Hepatocyte (in vitro differentiated cells): ENCODE results near the gene TPST1. TPM values are rescaled to one million over a fixed set of nuclear protein-coding genes. Genes with fewer than 3 reads are reported as not detected.

Experiments
- DNase-seq: peaks from one replicate; pipeline ENCODE4 v3.0.0-alpha.2; 2016; ENCODE audit warnings: low spot score
- H2AFZ ChIP-seq: fragments of 200-600 bp; sonication (generic); 2 replicates; pipeline ENCODE4 v1.6.0; 2016; ENCODE audit warnings: antibody characterized with exemption, mild to moderate bottlenecking
- H3K27ac ChIP-seq: fragments of 200-600 bp; sonication (generic); 2 replicates; pipeline ENCODE4 v1.5.1; 2016; ENCODE audit warnings: mild to moderate bottlenecking
- H3K27me3 ChIP-seq: fragments of 200-600 bp; sonication (generic); 2 replicates; pipeline ENCODE4 v1.6.1; 2016
- H3K36me3 ChIP-seq: fragments of 200-600 bp; sonication (generic); replicated peaks from 2 replicates; pipeline ENCODE4 v1.5.1; 2016; ENCODE audit warnings: low read depth; ENCODE audit not compliant: insufficient read depth
- H3K4me1 ChIP-seq: fragments of 200-600 bp; sonication (generic); 2 replicates; pipeline ENCODE4 v1.5.1; 2016; ENCODE audit warnings: mild to moderate bottlenecking, moderate library complexity; ENCODE audit not compliant: insufficient read depth
- H3K4me2 ChIP-seq: fragments of 200-600 bp; sonication (generic); 2 replicates; pipeline ENCODE4 v1.6.0; 2016
- H3K4me3 ChIP-seq: fragments of 200-600 bp; sonication (generic); 2 replicates; pipeline ENCODE4 v1.5.1; 2016; ENCODE audit warnings: mild to moderate bottlenecking
- H3K79me2 ChIP-seq: fragments of 200-600 bp; sonication (generic); 2 replicates; pipeline ENCODE4 v1.6.0; 2017; ENCODE audit warnings: mild to moderate bottlenecking
- H3K9me2 ChIP-seq: fragments of 200-600 bp; sonication (generic); replicated peaks from 2 replicates; pipeline ENCODE4 v1.6.0; 2017; ENCODE audit warnings: mild to moderate bottlenecking; ENCODE audit not compliant: insufficient read depth
- H3K9me3 ChIP-seq: fragments of 200-600 bp; sonication (generic); 2 replicates; pipeline ENCODE4 v1.5.1; 2016; ENCODE audit warnings: low read depth, mild to moderate bottlenecking
- H4K20me1 ChIP-seq: fragments of 200-600 bp; sonication (generic); 2 replicates; pipeline ENCODE4 v1.6.0; 2016; ENCODE audit warnings: mild to moderate bottlenecking; ENCODE audit not compliant: insufficient read depth, poor library complexity, severe bottlenecking
- CTCF ChIP-seq: fragments of 200-600 bp; sonication (generic); IDR thresholded peaks from 2 replicates; pipeline ENCODE4 v1.5.1; 2016; ENCODE audit warnings: antibody characterized with exemption, mild to moderate bottlenecking; ENCODE audit not compliant: poor library complexity
- EZH2 ChIP-seq: fragments of 200-600 bp; sonication (generic); IDR thresholded peaks from 2 replicates; pipeline ENCODE4 v1.6.1; 2016; ENCODE audit warnings: antibody characterized with exemption, mild to moderate bottlenecking, borderline replicate concordance
- EZH2phosphoT487 ChIP-seq: fragments of 200-600 bp; sonication (generic); IDR thresholded peaks from one replicate; pipeline ENCODE4 v1.6.1; 2018; ENCODE audit warnings: antibody characterized with exemption, mild to moderate bottlenecking, low read depth, moderate library complexity; ENCODE audit not compliant: unreplicated experiment, severe bottlenecking
- WGBS: methylation state at CpG from one replicate; pipeline ENCODE4 v1.1.6; 2016; ENCODE audit warnings: low lambda C conversion rate; ENCODE audit errors: missing lambda C conversion rate; 5-methylcytosine and 5-hydroxymethylcytosine counted together
- polyA plus RNA-seq: library from polyadenylated mRNA; unstranded; fragments of >200 nt; fragmentation: Nextera tagmentation; extraction: Ambion mirVana; gene quantifications from 2 replicates; pipeline ENCODE4 v1.2.1, GENCODE V29; 2016
- total RNA-seq: library from RNA; depleted of rRNA; stranded (reverse); fragments of >200 nt; gene quantifications from 2 replicates; pipeline ENCODE4 v1.2.3, GENCODE V29; 2014

TPST1 gene
- total and polyA plus RNA-seq, 2 experiments from 2014 or later: 85.2 to 91.2 TPM

- peak overlapping the region; percentile 68 for H3K27ac ChIP-seq
These were observed 22.2 kb upstream of the TPST1 start for GRCh38 chr7:66182920-66183319.

GRCh38 chr7:66183700-66184099 lies 21.4 kb upstream of the TPST1 start:
- TF ChIP-seq EZH2: no peak
- no peak for TF ChIP-seq EZH2phosphoT487
- no peak for TF ChIP-seq CTCF
- 62% methylated on average over 2 of the region's 2 CpGs for WGBS
- no peaks in the 10 kb centered on the region for H3K79me2 ChIP-seq
- H3K4me1 ChIP-seq: no peaks in the 10 kb centered on the region
- no peaks in the 10 kb centered on the region for H3K36me3 ChIP-seq
- H3K9me3 ChIP-seq: no peaks in the 10 kb centered on the region
- no peaks in the 10 kb centered on the region for H3K9me2 ChIP-seq
- no peak overlapping the region for H3K4me3 ChIP-seq
- H3K27me3 ChIP-seq: no peaks in the 10 kb centered on the region
- H3K4me2 ChIP-seq: no peak overlapping the region
- H2AFZ ChIP-seq: no peak overlapping the region
- DNase-seq: peak; percentile 69
- H4K20me1 ChIP-seq: no peaks in the 10 kb centered on the region
- peak overlapping the region; percentile 68 for H3K27ac ChIP-seq

More at GRCh38 chr7:66182920-66183319, 22.2 kb upstream of the TPST1 start:
- DNase-seq: no peak
- Histone ChIP-seq H2AFZ (no peak overlapping the region), H3K4me3 (no peak overlapping the region), H3K4me1 (no peaks in the 10 kb centered on the region), H3K79me2 (no peaks in the 10 kb centered on the region), H3K27me3 (no peaks in the 10 kb centered on the region), H3K9me2 (no peaks in the 10 kb centered on the region), H4K20me1 (no peaks in the 10 kb centered on the region), H3K9me3 (no peaks in the 10 kb centered on the region), H3K36me3 (no peaks in the 10 kb centered on the region), H3K4me2 (no peak overlapping the region)
- no peak for TF ChIP-seq EZH2
- TF ChIP-seq EZH2phosphoT487: no peak
- TF ChIP-seq CTCF: no peak
- over 99% methylated on average over 6 of the region's 6 CpGs for WGBS

- WGBS: 92% methylated on average over 8 of the region's 8 CpGs
- Histone ChIP-seq H3K4me2 (no peak overlapping the region), H3K9me3 (no peaks in the 10 kb centered on the region), H3K27ac (no peak overlapping the region), H3K36me3 (no peaks in the 10 kb centered on the region), H4K20me1 (no peaks in the 10 kb centered on the region), H3K9me2 (no peaks in the 10 kb centered on the region), H2AFZ (no peak overlapping the region), H3K79me2 (no peaks in the 10 kb centered on the region), H3K27me3 (no peaks in the 10 kb centered on the region), H3K4me3 (no peak overlapping the region), H3K4me1 (no peaks in the 10 kb centered on the region)
- no peak for DNase-seq
- TF ChIP-seq EZH2: no peak
- TF ChIP-seq EZH2phosphoT487: no peak
- no peak for TF ChIP-seq CTCF
These were observed 19.4 kb upstream of the TPST1 start for GRCh38 chr7:66185680-66186187.
